GM21576 (cell line): ENCODE measurements around the gene ASCL1.

Experiments
- ATAC-seq: cut with Tn5 transposase; IDR thresholded peaks from one replicate; pipeline ENCODE4 v1.9.1; 2021; ENCODE audit warnings: mild to moderate bottlenecking, moderate library complexity; ENCODE audit not compliant: unreplicated experiment

Gene ASCL1

DNA sequence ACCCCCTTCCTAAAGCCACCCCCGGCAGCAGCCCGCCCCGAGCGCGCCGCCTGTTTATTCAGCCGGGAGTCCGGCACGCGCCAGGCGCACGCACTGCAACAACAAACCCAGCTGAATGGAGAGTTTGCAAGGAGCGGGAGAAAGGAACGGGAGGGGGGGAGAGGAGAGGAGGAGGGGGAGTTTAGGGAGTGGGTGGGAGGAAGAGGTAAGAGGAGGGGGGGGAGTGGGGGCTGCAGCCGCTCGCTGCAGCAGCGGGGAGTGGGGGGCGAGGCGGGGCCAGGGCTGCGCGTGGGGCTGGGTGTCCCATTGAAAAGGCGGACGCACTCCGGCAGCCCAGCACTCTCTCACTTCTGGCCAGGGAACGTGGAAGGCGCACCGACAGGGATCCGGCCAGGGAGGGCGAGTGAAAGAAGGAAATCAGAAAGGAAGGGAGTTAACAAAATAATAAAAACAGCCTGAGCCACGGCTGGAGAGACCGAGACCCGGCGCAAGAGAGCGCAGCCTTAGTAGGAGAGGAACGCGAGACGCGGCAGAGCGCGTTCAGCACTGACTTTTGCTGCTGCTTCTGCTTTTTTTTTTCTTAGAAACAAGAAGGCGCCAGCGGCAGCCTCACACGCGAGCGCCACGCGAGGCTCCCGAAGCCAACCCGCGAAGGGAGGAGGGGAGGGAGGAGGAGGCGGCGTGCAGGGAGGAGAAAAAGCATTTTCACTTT lies at the start of gene ASCL1:
Gene ASCL1 (plus strand): TSS at position 336 of the 712 bp plus-strand sequence. CDS start 571 bp downstream, outside the sequence.
- peak; percentile 35 for ATAC-seq

DNA sequence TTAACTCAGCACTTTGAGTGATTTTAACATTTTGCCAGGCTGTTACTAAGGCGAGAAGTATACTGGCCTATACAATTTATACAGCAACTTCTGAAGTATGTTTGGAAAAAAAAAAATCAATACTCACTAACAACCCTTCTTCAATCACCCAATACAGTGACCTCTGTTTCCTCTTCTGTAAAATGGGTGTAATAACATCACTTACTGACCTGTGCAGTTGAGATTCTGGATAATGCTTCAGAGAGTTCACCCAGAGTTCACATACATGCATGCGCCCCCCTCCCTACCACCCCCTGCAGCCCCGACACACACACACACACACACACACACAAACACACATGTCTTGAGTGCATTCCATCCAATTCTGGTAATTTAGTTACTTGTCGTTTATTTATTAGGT lies 49.6 kb upstream of the ASCL1 start:
- no peak for ATAC-seq

DNA sequence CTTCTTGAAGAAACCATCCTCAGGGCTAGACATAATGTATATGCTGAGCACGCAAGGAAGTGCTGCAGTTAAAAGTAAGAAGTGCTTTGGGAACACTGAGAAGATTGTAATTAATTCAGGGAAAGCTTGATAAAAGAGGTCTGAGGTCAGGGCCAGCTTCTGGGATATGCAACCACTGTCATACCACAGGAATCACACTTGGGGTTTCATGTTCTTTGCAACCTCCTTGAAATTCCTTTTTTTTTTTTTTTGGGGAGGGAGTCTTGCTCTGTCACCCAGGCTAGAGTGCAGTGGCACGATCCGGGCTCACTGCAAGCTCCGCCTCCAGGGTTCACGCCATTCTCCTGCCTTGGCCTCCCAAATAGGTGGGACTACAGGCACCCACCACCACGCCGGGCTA lies 47.3 kb upstream of the ASCL1 start:
- ATAC-seq, result no peak

DNA sequence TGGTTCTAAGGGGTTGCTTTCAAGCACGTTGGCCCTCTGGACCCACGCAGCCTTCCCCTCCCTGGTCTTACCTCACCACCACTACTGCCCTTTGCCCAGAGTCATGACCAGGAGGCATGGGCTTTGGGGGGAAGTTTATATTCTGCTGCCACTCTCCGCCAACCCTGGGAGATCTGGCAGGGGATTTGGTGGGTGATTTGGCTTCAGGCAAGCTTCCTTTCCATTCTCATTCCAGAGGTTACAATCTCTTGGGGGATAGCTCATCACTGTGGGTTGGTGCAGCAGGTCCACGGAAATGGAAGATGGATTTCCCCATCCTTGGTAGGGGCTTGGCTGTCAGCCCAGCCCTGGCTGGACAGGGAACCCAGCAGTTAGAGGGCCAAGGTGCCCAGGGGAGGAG lies 46.7 kb upstream of the ASCL1 start:
- no peak for ATAC-seq

DNA sequence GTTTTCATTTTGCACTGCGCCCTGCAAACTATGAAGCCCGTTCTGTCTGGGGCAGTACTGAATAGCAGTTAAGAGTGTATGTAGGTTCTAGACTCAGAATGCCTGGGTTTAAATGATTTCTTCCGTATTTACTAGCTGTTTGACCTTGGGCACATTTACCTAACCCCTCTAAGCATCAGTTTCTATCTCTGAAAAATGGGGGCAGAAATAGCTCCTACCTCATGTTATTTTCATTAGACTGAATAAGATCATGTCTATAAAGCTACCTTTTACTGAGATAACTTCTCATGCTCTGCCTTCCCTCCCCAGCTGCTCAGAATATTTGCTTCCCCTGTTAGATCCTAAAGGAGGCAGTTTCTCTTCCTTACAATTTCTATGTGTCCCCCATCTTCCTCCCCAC lies 46.2 kb upstream of the ASCL1 start:
- ATAC-seq, result no peak

DNA sequence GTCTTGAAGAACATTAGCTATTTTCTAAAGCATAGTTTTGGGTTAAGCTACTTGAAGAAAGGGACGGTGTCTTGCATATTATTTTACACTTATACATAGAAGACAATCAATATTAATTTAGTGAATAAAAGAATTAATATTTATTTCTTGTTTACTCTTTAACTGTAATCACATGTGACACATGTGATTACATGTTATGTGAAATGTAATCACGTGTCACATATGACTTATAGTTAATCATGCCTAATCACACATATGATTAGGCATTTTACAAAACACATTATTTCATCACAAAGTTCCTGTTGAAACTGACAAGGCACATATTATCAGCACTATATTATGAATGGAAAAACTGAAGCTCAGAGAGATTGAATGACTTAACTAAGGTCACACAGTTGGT lies 45.2 kb upstream of the ASCL1 start:
- ATAC-seq, result no peak

DNA sequence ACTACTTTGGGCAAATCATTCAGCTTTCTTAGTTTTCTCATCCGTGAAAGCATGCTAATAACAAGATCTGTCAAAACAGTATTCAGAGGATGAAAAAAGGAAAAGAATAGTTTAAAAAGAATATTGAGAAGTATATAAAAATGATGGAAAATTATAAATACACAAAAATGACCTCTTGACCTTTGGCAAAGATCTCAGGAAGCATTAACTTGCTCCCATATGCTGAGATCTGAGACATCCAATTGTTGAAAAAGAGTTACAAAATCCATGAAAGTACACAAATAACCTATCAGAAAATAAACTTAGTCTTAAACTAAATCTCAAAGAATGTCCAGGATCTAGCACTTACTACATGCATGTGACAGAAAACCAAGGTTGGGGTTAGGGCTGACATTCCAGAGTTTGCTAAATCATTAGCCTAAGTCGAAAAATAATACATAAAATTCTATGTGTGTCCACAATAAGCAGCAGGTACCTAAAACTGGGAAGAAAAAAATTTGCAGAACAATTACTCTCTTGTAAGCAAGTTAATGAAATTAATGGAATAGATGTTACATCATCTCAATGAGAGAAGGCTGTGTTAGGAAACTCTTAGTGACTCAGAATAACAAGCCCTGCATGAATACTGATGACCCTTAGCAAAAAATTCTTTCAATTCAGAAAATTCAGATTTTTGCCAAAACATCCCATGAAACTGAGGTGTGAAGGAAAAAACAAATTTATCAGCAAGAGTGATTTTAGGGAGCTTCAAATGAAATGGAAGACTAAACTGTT lies 43.8 kb upstream of the ASCL1 start:
- ATAC-seq, result no peak

DNA sequence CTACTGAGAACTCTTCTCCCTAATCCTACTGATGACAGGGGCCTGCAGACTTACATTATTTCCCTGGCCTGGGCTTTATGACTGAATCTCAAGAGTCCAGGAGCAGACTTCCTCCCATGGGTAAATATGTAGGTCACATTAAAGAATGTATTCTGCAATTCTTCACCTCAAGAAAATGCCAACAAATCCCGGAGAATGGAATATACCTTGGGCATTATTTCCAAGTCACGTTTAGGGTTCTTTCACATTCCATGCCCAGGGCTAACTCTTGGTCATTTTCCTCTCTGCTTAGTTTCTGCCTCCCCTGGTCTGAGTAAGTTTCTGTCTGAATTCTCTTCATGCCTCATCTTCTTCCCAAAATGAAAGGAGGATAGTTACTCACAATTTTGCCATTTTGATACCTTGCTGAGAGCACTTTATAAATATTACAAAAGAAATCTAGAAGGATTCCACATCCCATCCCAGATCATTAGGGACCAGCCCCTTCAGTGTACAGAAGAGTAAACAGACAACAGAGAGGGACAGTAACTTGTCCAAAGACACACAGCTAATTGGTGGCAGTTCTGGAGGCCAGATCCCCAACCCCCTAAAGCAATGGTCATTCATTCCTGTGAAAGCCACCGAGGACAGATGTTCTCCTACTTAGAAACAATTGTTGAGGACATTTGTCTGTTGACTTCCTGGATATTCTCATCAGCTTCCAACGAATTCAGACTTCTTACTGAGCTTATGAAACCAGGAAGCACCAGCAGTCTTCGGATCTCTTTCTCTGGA lies 41.0 kb upstream of the ASCL1 start:
- ATAC-seq, result no peak

DNA sequence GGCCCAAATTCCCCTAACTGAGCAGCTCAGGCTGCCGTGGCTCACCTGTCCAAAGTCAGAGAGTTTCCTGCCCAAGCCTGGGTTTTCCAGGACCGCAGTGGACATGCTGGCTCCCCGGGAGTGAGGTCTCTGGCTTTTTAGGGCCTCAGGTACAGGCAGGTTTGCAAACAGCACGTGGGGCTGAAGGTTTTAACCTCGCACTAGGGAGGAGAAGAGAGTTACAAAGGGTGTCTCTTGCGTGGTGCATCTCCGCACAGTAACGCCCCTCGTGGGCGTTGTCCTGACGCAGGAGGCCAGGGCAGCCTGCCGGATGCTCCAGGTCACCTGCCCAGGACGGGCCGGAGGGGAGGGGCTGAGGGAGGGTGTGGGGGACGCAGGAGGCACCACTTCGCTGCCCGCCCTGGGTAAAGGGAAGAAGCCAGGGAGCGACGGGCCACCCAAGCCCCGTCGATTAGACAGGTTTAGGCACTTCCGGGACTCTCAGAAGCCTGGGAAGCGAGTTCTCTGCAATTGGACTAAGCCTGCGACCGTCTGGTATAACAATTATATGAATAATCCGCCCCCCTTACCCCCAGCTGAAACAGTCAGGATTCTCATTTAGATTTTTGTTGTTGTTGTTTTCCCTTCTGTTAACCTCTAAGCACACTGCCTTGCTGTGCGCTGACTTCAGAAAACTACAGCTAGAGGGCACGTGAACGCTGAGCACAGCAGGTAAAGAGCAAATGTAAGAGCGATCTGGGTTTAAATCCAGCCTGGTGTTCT lies 40.3 kb upstream of the ASCL1 start, which contains the start of gene PAH:
Gene PAH (minus strand): TSS at position 219 of the 762 bp plus-strand sequence. CDS start 114 bp downstream, at position 105.
- ATAC-seq, result no peak

DNA sequence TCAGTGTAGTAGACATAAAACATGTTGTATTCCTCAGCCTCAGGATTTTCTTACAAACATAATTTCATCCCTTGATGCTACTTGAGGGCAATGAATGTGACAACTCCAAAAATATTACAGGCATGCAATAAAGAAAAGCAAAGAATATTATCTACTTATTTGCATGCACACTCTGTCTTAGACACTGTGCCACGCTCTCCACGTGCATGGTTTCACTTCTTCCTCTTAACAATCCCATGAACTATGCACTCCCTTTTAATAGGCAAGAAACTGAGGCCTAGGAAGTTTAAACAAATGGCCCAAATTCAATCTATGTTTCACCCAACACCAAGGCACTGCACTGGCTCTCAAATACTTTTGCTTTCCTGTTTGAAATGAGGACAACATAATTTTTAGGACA lies 38.6 kb upstream of the ASCL1 start:
- ATAC-seq, result no peak

DNA sequence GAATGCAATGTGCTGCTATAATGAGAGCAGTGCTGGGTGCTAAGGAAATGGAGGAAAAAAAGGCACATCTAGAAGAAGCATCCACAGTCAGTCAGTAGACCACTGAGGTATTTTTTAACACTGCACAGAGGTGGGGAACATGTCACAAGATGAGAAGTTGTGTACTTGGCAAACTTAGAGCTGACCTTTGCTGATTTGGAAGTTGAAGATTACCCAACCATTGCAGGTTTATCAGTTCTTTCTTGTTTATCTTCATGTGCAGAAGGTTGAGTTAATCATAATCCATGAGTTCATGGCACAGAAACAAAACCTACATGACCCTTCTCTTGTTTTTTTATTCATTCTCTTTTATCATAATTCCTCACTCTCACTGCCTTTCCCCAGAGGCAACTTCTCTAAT lies 37.2 kb upstream of the ASCL1 start:
- ATAC-seq, result no peak

DNA sequence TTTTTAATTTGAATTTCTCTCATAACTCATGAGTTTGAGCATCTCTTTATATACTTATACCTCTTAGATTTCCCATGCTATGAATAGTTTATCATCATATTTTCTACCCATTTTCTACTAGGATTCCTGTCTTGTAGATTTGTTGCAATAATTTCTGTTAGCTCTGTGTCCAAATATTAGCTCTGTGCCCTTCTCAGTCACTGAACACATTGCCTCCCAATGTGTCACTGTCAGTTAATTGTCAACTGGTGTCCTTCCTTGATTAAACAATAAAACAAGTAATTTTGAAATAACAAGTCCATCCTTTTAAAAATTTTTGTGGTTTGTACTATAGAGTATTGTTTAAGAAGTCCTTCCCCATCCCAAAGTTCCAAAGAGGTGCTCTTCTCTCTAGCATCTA lies 36.2 kb upstream of the ASCL1 start:
- ATAC-seq, result no peak

DNA sequence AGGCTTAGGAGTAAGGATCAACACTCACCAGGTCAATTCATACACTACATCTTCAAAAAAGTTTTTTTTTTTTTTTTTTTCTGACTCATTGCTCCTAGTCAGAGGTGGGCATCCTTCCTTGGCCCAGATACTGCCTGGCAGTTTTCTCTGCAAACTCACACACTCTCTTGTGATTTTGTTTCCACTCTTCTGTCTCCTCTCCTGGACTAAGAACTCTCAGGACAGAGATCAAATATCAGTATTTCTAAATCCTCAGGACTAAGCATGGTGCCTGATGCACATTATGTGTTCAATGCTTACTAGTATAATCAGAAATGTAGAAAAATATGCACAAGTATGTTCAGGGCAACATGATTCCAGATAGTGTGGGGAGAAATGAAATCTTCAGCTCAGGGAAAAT lies 30.3 kb upstream of the ASCL1 start:
- no peak for ATAC-seq

DNA sequence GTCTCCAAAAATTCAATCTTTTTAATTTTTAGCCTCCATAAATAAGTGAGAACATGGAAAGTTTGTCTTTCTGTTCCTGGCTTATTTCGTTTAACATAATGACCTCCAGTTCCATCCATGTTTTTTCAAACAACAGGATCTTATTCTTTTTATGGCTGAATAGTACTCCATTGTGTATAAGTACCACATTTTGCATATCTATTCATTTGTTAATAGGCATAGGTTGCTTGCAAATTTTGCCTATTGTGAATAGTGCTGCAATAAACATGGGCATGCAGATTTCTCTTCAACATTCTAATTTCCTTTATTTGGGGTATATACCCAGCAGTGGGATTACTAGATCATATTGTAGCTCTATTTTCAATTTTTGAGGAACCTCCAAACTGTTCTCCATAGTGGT lies 24.3 kb upstream of the ASCL1 start:
- no peak for ATAC-seq

DNA sequence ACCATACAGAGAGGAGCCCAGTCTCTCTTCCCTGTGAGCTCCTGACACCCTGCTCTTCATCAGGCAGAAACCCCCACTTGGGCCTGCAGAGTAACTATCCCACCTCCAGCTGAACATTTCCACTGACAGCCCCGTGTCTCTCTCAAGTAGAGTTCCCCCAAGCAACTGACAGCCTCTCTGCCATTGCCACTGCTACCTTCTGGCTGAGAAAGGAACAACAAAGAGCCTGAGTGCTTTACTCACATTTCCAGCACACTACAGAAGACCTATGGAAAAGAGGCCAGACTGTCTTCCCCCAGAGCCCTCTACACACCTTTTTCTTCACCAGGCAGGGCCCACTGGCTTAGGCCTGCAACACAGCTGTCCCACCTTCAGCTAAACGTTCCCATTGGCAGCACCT lies 18.4 kb upstream of the ASCL1 start:
- no peak for ATAC-seq

DNA sequence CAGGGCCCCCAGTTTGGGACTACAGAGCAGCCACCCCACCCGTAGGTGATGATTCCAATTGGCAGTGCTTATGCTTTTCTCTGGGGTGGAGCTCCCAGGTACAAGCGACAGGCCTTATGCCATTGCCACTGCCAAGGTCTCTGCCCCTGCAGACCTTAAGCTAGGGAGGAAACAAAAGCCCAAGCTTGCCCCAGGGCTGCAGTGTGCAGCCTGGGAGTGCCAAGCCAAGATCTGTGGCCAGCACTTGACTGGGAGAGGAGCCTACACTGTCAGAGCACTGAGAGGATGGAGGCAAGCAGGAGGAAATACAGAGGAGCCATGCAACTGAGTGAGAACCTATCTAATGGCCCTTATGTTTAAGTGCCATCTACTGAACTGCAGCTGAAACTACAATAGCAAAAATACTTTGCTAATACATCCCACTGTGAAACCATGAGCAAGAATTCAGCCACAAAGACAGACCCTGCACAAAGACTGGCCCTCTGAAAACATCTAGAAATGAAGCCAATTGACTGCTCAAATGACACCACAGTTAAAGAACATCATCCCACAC lies 17.7 kb upstream of the ASCL1 start:
- no peak for ATAC-seq

DNA sequence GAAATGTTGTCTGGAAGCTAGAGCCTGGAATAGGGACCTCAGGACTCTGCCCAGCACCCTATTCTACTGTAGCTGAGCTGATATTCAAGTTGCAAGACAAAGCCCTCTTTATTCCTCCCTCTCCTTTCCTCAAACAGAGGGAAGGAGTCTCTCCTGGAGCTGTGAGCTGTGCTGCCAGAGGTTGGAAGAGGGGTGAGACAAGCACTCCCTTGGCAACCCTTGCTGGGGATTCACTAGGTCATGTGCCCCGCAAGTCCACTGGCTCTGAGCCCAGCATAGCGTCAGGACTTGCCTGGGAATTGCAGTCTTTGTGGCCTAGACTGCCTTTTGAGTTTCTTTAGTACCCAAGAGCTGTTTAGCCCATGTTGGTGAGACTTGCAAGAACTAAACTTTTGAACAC lies 11.4 kb upstream of the ASCL1 start:
- no peak for ATAC-seq

DNA sequence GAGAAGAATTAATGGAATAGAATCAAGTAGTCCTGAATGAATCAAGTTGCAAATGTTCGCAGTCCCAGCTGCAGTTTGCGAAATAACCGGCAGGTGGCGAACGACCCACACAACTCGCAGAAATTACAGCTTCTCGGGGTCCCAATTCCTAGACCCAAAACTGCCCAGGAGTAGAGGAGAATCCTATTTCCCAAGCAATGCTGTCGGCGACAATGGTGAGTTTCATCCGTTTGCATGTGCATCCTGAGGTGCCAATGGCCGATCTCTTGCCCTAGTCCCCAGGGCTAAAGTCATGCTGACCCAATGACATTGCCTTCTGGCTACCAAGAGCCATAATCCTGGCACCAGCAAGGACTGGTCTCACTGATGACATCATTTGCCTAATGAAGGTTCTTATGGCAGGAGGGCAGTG lies 8.5 kb upstream of the ASCL1 start:
- ATAC-seq, result no peak

DNA sequence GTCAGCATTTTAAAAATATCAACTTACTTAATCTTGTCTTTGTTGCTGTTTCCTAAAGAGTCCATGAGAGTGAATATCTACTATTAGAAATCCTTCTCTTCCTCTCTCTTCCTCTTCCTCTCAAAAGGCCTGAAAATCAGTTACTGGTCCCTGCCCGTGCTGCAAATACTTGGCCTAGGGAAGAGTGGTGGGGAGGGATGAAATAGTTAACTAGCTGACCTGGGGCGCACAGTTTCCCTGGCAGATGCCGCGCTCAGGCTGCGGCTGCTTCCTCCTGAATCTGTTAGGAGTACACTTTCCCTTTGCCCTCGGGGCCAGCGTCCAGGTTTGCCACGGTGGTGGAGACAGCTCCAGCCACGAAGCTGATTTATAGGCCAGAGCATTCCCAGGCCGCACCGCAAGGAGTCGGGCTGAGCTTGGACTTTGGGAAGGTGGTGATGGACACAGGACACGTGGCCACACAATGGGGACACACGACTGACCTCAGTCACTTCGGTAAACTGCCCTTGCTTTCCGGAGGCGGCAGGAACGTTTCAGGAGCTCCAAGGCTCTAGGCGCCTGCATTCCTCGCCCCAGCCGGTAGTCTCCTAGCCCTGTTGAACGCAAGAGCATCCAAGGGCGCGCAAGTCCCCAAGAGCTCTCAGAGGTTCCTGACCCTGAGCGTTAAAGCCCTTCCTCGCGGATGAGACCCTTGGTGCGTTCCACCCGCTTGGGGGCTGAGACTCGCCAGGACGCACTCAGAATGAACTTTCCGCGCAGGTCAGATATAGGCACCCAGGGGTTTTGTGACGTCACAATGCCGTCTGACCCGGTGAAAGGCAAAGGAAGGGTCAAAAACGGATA lies 7.1 kb upstream of the ASCL1 start:
- ATAC-seq, result no peak
